HEK293T (cell line): Measurements from ENCODE around the gene ITGA8.

Source experiments
- BHLHE40 ChIP-seq: fragments of 450-650 bp; IDR thresholded peaks from 2 replicates; pipeline ENCODE4 v1.6.1; 2016; ENCODE audit warnings: mild to moderate bottlenecking, moderate library complexity, borderline replicate concordance
- ELF4 ChIP-seq: fragments of 450-650 bp; IDR thresholded peaks from 2 replicates; pipeline ENCODE4 v1.6.1; 2017; ENCODE audit warnings: antibody characterized with exemption
- FOXM1 ChIP-seq: fragments of 450-650 bp; IDR thresholded peaks from 2 replicates; pipeline ENCODE4 v1.6.1; 2017; ENCODE audit warnings: mild to moderate bottlenecking, borderline replicate concordance
- SP1 ChIP-seq: fragments of 450-650 bp; IDR thresholded peaks from 2 replicates; pipeline ENCODE4 v1.6.1; 2017

DNA sequence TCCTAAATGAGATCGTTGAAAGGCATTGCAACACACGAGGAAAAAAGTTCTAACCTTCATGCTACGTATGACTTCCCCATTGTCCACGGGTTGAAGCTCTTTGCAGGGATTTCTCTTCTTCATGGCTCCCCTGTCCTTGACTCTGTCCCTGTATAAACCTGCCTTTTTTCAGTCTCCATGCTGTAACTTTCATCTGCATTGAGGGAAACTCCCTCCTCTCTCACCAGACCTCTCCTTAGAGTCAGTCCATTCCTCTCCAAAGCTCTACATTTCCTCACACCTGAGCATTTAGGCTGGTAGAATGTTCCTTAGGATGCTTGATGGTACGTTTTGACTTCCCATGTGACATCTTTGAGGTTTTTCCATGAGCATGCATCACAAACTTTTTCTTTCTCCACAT is 214.4 kb downstream of the ITGA8 start:
- no peak for TF ChIP-seq FOXM1
- TF ChIP-seq BHLHE40, result no peak
- TF ChIP-seq ELF4, result no peak
- no peak for TF ChIP-seq SP1
